Esophagus muscularis mucosa (tissue), 4 donors: ENCODE results near the gene CNTN5.

ENCODE experiments used
- CTCF ChIP-seq, 3 experiments: fragments of 200-600 bp in 2 of 3; fragments of 450-650 bp in 1 of 3; sonication (generic) in 2 of 3; IDR thresholded peaks; one replicate each; pipeline ENCODE4 v1.5.1; 2017 to 2019; ENCODE audit warnings: antibody characterized with exemption in 3 of 3, mild to moderate bottlenecking in 2 of 3, moderate library complexity in 1 of 3
- EP300 ChIP-seq: sonication (generic); formaldehyde crosslinking; IDR thresholded peaks from one replicate; pipeline ENCODE4 v1.6.1; 2017; ENCODE audit warnings: antibody characterized with exemption
- POLR2AphosphoS5 ChIP-seq, 2 donors: sonication (generic); formaldehyde crosslinking; IDR thresholded peaks; one replicate each; pipeline ENCODE4 v1.6.1; 2017; ENCODE audit warnings: antibody characterized with exemption in 2 of 2

- no peak for TF ChIP-seq CTCF (IDR thresholded peaks at IDR 0.05)
- TF ChIP-seq POLR2AphosphoS5 (IDR thresholded peaks at IDR 0.05) = no peak
- no peak for TF ChIP-seq EP300
These were observed 250.8 kb downstream of the CNTN5 start for GRCh38 chr11:99271527-99271926.
